Keratinocyte (primary cell): ENCODE data around the gene LIN52.

Source experiments
- CTCF ChIP-seq, 3 experiments: IDR thresholded peaks in 1 of 3; conservative IDR thresholded peaks in 1 of 3; optimal IDR thresholded peaks in 1 of 3; 2 replicates in 2 of 3; 3 replicates in 1 of 3; pipeline versions ENCODE3 to v1.5.1; 2011; ENCODE audit warnings: low read length in 3 of 3, mild to moderate bottlenecking in 3 of 3, moderate library complexity in 2 of 3, control low read depth in 1 of 3, inconsistent platforms in 1 of 3; ENCODE audit not compliant: insufficient read depth in 2 of 3; ENCODE audit errors: extremely low read depth in 1 of 3
- EZH2 ChIP-seq: IDR thresholded peaks from one replicate; pipeline ENCODE4 v1.6.1; 2012; ENCODE audit warnings: inconsistent platforms, mild to moderate bottlenecking, low read length, moderate library complexity

GRCh38 chr14:74237441-74237840 is 152.7 kb downstream of the LIN52 start:
- TF ChIP-seq CTCF (optimal IDR thresholded peaks at IDR 0.05 in 1 of 3, IDR thresholded peaks at IDR 0.05 in 1 of 3, conservative IDR thresholded peaks at IDR 0.05 in 1 of 3; ENCODE audit: extremely low read depth in 1 of 3, insufficient read depth in 2 of 3, low read length in 3 of 3) (no peak), EZH2 (no peak)
